MM.1S (cell line): ENCODE measurements around the gene TRIM45.

Source experiments
- DNase-seq: peaks from one replicate; pipeline ENCODE4 v3.0.0-alpha.2; 2015
- H2AFZ ChIP-seq: fragments of 300-600 bp; sonication (generic); 2 replicates; pipeline ENCODE4 v1.6.0; 2016; ENCODE audit warnings: antibody characterized with exemption, low read length
- H3F3A ChIP-seq: fragments of 300-600 bp; sonication (generic); 2 replicates; pipeline ENCODE4 v1.6.1; 2016; ENCODE audit warnings: mild to moderate bottlenecking, antibody characterized with exemption, low read length, moderate library complexity, mixed read lengths; ENCODE audit not compliant: insufficient read depth
- H3K27ac ChIP-seq: fragments of 300-600 bp; sonication (generic); 2 replicates; pipeline ENCODE4 v1.5.1; 2016; ENCODE audit warnings: mild to moderate bottlenecking, low read length
- H3K27me3 ChIP-seq: fragments of 300-600 bp; sonication (generic); replicated peaks from 2 replicates; pipeline ENCODE4 v1.6.0; 2016; ENCODE audit warnings: low read length; ENCODE audit not compliant: insufficient read depth
- H3K36me3 ChIP-seq: fragments of 300-600 bp; sonication (generic); replicated peaks from 2 replicates; pipeline ENCODE4 v1.6.1; 2016; ENCODE audit warnings: mild to moderate bottlenecking, low read length, mixed read lengths; ENCODE audit not compliant: insufficient read depth
- H3K4me1 ChIP-seq: fragments of 300-600 bp; sonication (generic); 2 replicates; pipeline ENCODE4 v1.6.1; 2016; ENCODE audit warnings: low read length, mixed read lengths
- H3K4me2 ChIP-seq: fragments of 300-600 bp; sonication (generic); 2 replicates; pipeline ENCODE4 v1.6.0; 2016; ENCODE audit warnings: low read depth, low read length
- H3K4me3 ChIP-seq: fragments of 300-600 bp; sonication (generic); 2 replicates; pipeline ENCODE4 v1.5.1; 2016; ENCODE audit warnings: low read length, mixed read lengths
- H3K79me2 ChIP-seq: fragments of 300-600 bp; sonication (generic); 2 replicates; pipeline ENCODE4 v1.6.1; 2016; ENCODE audit warnings: mixed run types, low read length, mixed read lengths
- H3K9ac ChIP-seq: fragments of 300-600 bp; sonication (generic); 2 replicates; pipeline ENCODE4 v1.6.1; 2016; ENCODE audit warnings: low read length, mixed read lengths
- H3K9me2 ChIP-seq: fragments of 300-600 bp; sonication (generic); replicated peaks from 2 replicates; pipeline ENCODE4 v1.6.1; 2016; ENCODE audit warnings: mild to moderate bottlenecking, low read length, mixed read lengths; ENCODE audit not compliant: insufficient read depth
- H3K9me3 ChIP-seq: fragments of 300-600 bp; sonication (generic); replicated peaks from 2 replicates; pipeline ENCODE4 v1.6.1; 2016; ENCODE audit warnings: mild to moderate bottlenecking, low read length, mixed read lengths; ENCODE audit not compliant: insufficient read depth
- H4K20me1 ChIP-seq: fragments of 300-600 bp; sonication (generic); 2 replicates; pipeline ENCODE4 v1.6.1; 2016; ENCODE audit warnings: mild to moderate bottlenecking, low read length, moderate library complexity, mixed read lengths; ENCODE audit not compliant: insufficient read depth
- CTCF ChIP-seq: fragments of 300-600 bp; sonication (generic); IDR thresholded peaks from 2 replicates; pipeline ENCODE4 v1.5.1; 2016; ENCODE audit warnings: antibody characterized with exemption, low read length, mixed read lengths
- EZH2 ChIP-seq: fragments of 300-600 bp; sonication (generic); optimal IDR thresholded peaks from 2 replicates; pipeline ENCODE3; 2017; ENCODE audit warnings: low read depth, mild to moderate bottlenecking, antibody characterized with exemption, low read length, mixed read lengths
- EZH2phosphoT487 ChIP-seq: fragments of 300-600 bp; sonication (generic); IDR thresholded peaks from 2 replicates; pipeline ENCODE4 v1.6.1; 2018; ENCODE audit warnings: antibody characterized with exemption, low read length

Gene TRIM45

GRCh38 chr1:117150316-117150715 is 28.8 kb upstream of the TRIM45 start:
- Histone ChIP-seq H3K4me2 (no peak overlapping the region), H3K27me3 (no peaks in the 10 kb centered on the region), H3K4me3 (no peak overlapping the region), H2AFZ (no peak overlapping the region), H4K20me1 (no peaks in the 10 kb centered on the region), H3K9ac (no peak overlapping the region), H3K79me2 (no peaks in the 10 kb centered on the region), H3K36me3 (no peaks in the 10 kb centered on the region), H3F3A (no peaks in the 10 kb centered on the region), H3K9me3 (no peaks in the 10 kb centered on the region), H3K4me1 (no peaks in the 10 kb centered on the region), H3K9me2 (no peaks in the 10 kb centered on the region), H3K27ac (no peak overlapping the region)
- TF ChIP-seq EZH2 (no peak), CTCF (no peak), EZH2phosphoT487 (no peak)
- DNase-seq: no peak

GRCh38 chr1:117147856-117148588 is 26.5 kb upstream of the TRIM45 start:
- Histone ChIP-seq H3K79me2 (no peaks in the 10 kb centered on the region), H3K36me3 (no peaks in the 10 kb centered on the region), H3K9me3 (no peaks in the 10 kb centered on the region), H3K4me3 (no peak overlapping the region), H3F3A (no peaks in the 10 kb centered on the region), H3K4me1 (no peaks in the 10 kb centered on the region), H3K9ac (no peak overlapping the region), H3K9me2 (no peaks in the 10 kb centered on the region), H2AFZ (no peak overlapping the region), H3K27me3 (no peaks in the 10 kb centered on the region), H3K27ac (no peak overlapping the region), H3K4me2 (no peak overlapping the region), H4K20me1 (no peaks in the 10 kb centered on the region)
- DNase-seq: no peak
- TF ChIP-seq CTCF: no peak
- no peak for TF ChIP-seq EZH2
- TF ChIP-seq EZH2phosphoT487: no peak

GRCh38 chr1:117147341-117147831 is 25.8 kb upstream of the TRIM45 start:
- no peaks in the 10 kb centered on the region for H3K27me3 ChIP-seq
- H3K9ac ChIP-seq: no peak overlapping the region
- DNase-seq: no peak
- no peaks in the 10 kb centered on the region for H3K9me2 ChIP-seq
- H3K4me1 ChIP-seq: no peaks in the 10 kb centered on the region
- no peak overlapping the region for H3K4me3 ChIP-seq
- H3K9me3 ChIP-seq: no peaks in the 10 kb centered on the region
- H3K27ac ChIP-seq: no peak overlapping the region
- TF ChIP-seq CTCF (no peak), EZH2phosphoT487 (no peak), EZH2 (no peak)
- H3K79me2 ChIP-seq: no peaks in the 10 kb centered on the region
- H3F3A ChIP-seq: no peaks in the 10 kb centered on the region
- no peaks in the 10 kb centered on the region for H3K36me3 ChIP-seq
- no peaks in the 10 kb centered on the region for H4K20me1 ChIP-seq
- H3K4me2 ChIP-seq: no peak overlapping the region
- no peak overlapping the region for H2AFZ ChIP-seq
